ENCODE data around the gene RSBN1.

- no peak for TF ChIP-seq CTCF (IDR thresholded peaks at IDR 0.05)
- TF ChIP-seq ZFX (IDR thresholded peaks at IDR 0.05; ENCODE audit: borderline replicate concordance), result no peak
Measured at GRCh38 chr1:113777561-113777960, 34.7 kb downstream of the RSBN1 start.
